Suprapubic skin (tissue), 3 donors: ENCODE measurements around the gene NDUFS7.

Experiments
- CTCF ChIP-seq, 2 donors: fragments of 200-600 bp in 1 of 2; fragments of 450-650 bp in 1 of 2; sonication (generic) in 1 of 2; IDR thresholded peaks; one replicate each; pipeline ENCODE4 v1.5.1; 2016 to 2019; ENCODE audit warnings: antibody characterized with exemption in 2 of 2, mild to moderate bottlenecking in 1 of 2, moderate library complexity in 1 of 2
- EP300 ChIP-seq: sonication (generic); formaldehyde crosslinking; IDR thresholded peaks from one replicate; pipeline ENCODE4 v1.6.1; 2017; ENCODE audit warnings: antibody characterized with exemption

DNA sequence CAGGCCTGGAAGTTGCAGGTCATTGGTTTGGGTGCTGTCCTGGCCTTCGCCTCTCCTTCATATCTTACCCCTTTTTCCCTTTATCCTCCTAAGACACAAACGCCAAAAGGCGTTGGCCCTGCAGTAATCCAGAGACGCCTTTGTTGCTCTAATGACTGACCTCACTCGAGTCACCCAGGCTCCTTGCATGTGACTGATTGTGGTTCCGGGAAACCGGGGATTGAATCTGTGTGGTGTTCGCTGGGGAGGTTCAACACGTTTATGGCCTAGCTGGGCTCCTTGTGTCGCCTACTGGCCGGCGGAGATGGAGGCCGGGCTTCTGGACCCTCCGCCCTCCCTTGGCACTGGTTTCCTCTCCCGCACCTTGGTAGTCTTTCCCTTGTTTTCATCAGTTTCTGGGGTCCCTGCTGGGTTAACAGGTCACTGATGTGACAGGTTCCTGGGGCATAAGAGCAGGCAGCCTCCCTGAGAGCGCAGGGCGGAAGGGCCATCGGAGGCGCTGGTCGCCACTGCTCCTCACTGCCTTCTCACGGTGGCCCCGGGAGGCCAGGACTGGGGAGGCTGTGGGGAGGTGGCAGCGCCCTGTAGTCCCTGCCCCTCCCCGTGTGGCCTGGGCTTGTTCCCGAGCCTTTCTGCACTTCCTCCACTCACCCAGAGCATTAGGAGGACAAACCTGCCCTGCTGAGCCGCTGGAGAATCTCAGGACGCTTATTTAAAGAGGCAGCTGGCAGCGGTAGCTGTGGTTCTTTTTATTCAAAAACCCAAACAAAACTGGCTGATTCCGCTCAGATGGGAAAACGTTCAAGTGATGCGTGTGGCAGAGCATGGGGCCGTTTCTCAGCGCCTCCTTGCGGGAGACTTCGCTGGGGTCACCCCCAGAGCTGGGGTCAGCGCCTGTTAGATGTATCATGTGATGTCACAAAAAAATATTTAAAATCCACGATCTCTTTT lies 18.1 kb upstream of the NDUFS7 start:
- TF ChIP-seq EP300 (no peak), CTCF (IDR thresholded peaks at IDR 0.05) (no peak)
